Spleen (tissue), 11 donors: ENCODE results near the gene COMMD7. TPM values are rescaled to one million over a fixed set of nuclear protein-coding genes. Genes with fewer than 3 reads are reported as not detected.

ENCODE experiments used
- DNase-seq: peaks from one replicate; pipeline ENCODE4 v3.0.0-alpha.2; 2020
- H3K27ac ChIP-seq, 8 donors: fragments of 200-600 bp; sonication (generic) in 7 of 8; 1 replicate in 4 of 8; 2 replicates in 4 of 8; pipeline versions ENCODE4 v1.5.0 to v1.8.0; 2016 to 2021; ENCODE audit warnings: inconsistent platforms in 4 of 8, mild to moderate bottlenecking in 4 of 8, moderate library complexity in 1 of 8
- H3K27me3 ChIP-seq, 7 donors: fragments of 200-600 bp; sonication (generic) in 6 of 7; replicated peaks in 1 of 7; 1 replicate in 4 of 7; 2 replicates in 3 of 7; pipeline versions ENCODE4 v1.5.0 to v1.8.0; 2016 to 2021; ENCODE audit warnings: inconsistent platforms in 3 of 7, mild to moderate bottlenecking in 1 of 7
- H3K36me3 ChIP-seq, 6 donors: fragments of 200-600 bp; sonication (generic) in 5 of 6; 1 replicate in 4 of 6; 2 replicates in 2 of 6; pipeline versions ENCODE4 v1.5.0 to v1.8.0; 2016 to 2021; ENCODE audit warnings: inconsistent platforms in 2 of 6
- H3K4me1 ChIP-seq, 6 donors: fragments of 200-600 bp; sonication (generic) in 5 of 6; 1 replicate in 3 of 6; 2 replicates in 3 of 6; pipeline versions ENCODE4 v1.5.0 to v1.8.0; 2016 to 2021; ENCODE audit warnings: inconsistent platforms in 3 of 6
- H3K4me3 ChIP-seq, 8 donors: fragments of 200-600 bp; sonication (generic) in 7 of 8; 1 replicate in 4 of 8; 2 replicates in 4 of 8; pipeline versions ENCODE4 v1.5.0 to v1.8.0; 2016 to 2021; ENCODE audit warnings: inconsistent platforms in 4 of 8, mild to moderate bottlenecking in 4 of 8, moderate library complexity in 2 of 8
- H3K9me3 ChIP-seq, 8 donors: fragments of 200-600 bp; sonication (generic) in 7 of 8; 1 replicate in 4 of 8; 2 replicates in 4 of 8; pipeline versions ENCODE4 v1.5.0 to v1.8.0; 2016 to 2021; ENCODE audit warnings: inconsistent platforms in 4 of 8
- CTCF ChIP-seq, 11 experiments: fragments of 200-600 bp in 7 of 11; fragments of 450-650 bp in 4 of 11; sonication (generic) in 4 of 11; IDR thresholded peaks in 8 of 11; conservative IDR thresholded peaks in 3 of 11; 1 replicate in 7 of 11; 2 replicates in 4 of 11; pipeline versions ENCODE4 v1.4.0 to v1.8.0; 2016 to 2021; ENCODE audit warnings: antibody characterized with exemption in 11 of 11, inconsistent platforms in 4 of 11, mild to moderate bottlenecking in 1 of 11
- POLR2A ChIP-seq, 3 donors: fragments of 450-650 bp; IDR thresholded peaks; one replicate each; pipeline ENCODE4 v1.5.1; 2017; ENCODE audit warnings: antibody characterized with exemption in 3 of 3, mild to moderate bottlenecking in 1 of 3
- POLR2AphosphoS5 ChIP-seq, 3 donors: sonication (generic); formaldehyde crosslinking; IDR thresholded peaks; one replicate each; pipeline ENCODE4 v1.5.1; 2017; ENCODE audit warnings: antibody characterized with exemption in 3 of 3
- WGBS, 5 donors: extraction: QIAGEN DNeasy Blood & Tissue Kit in 3 of 5; methylation state at CpG; one replicate each; pipeline versions ENCODE4 v1.1.5 to v1.1.7; 2013 to 2018; 5-methylcytosine and 5-hydroxymethylcytosine counted together
- intact Hi-C: fragments of 100-400 bp; cut with DNase I; formaldehyde crosslinking; loops from one replicate; pipeline ENCODE4 v1.15.0; 2023; ENCODE audit warnings: low total_unique reads
- polyA plus RNA-seq, 3 donors: library from polyadenylated mRNA; stranded (reverse); fragments of 200-250 nt; gene quantifications; one replicate each; pipeline ENCODE4 v1.2.1, GENCODE V29; 2013
- total RNA-seq, 7 donors: library from RNA; depleted of rRNA in 3 of 7; stranded (reverse); fragments of >200 nt in 3 of 7; fragmentation: NEBNext Ultra II Directional in 4 of 7; extraction: Animal tissue kit (Norgen Biotek cat#: 25700) in 4 of 7; gene quantifications; one replicate each; pipeline versions ENCODE4 v1.1.0 to v1.2.1, GENCODE V29; 2016 to 2021
- donor health status: healthy with polysubstance abuse.
- donor health status: DM: no; HTN: no; CAD: no; lungs with moderate emphysema.
- donor health status: DM: no; HTN: no; CAD: no.
- donor health status: Bipolar disorder and iron deficiency.
- donor health status: healthy.
- donor health status: DM: no; HTN: no; CAD: no.
- donor health status: DM: yes; HTN: yes; CAD: no.

The COMMD7 gene
- total and polyA plus RNA-seq, 10 donors, result 24.4 to 69.2 (median 38.1) TPM

- Histone ChIP-seq H3K36me3 (peaks cover 0 to 3% (median 0%) of the 10 kb centered on the region in 6 donors), H3K4me1 (no peaks in the 10 kb centered on the region), H3K27me3 (no peaks in the 10 kb centered on the region), H3K9me3 (no peaks in the 10 kb centered on the region), H3K4me3 (no peak overlapping the region), H3K27ac (no peak overlapping the region)
- TF ChIP-seq CTCF (IDR thresholded peaks at IDR 0.05 in 8 of 11, conservative IDR thresholded peaks at IDR 0.05 in 3 of 11) (no peak), POLR2A (IDR thresholded peaks at IDR 0.05) (no peak), POLR2AphosphoS5 (IDR thresholded peaks at IDR 0.05) (no peak)
- no peak for DNase-seq
- intact Hi-C loops, result loop anchor here (10.0 kb wide), 1 partner anchor 510 kb away; no protein-coding TSS in a partner anchor
- 91 to 98% (median 95%) methylated on average over 13 of the region's 13 CpGs for WGBS, 5 donors
These were observed 41.3 kb upstream of the COMMD7 start for GRCh38 chr20:32784369-32785080.

GRCh38 chr20:32780749-32781655 lies 37.7 kb upstream of the COMMD7 start:
- Histone ChIP-seq H3K4me1 (no peaks in the 10 kb centered on the region), H3K9me3 (no peaks in the 10 kb centered on the region), H3K27me3 (no peaks in the 10 kb centered on the region), H3K4me3 (no peak overlapping the region), H3K36me3 (no peaks in the 10 kb centered on the region), H3K27ac (no peak overlapping the region)
- DNase-seq, result no peak
- 84 to 91% (median 86%) methylated on average over 15 to 18 of the region's 18 CpGs for WGBS, 5 donors
- intact Hi-C loops, result loop anchor here (10.0 kb wide), 1 partner anchor 514 kb away; no protein-coding TSS in a partner anchor
- TF ChIP-seq POLR2A (IDR thresholded peaks at IDR 0.05) (no peak), POLR2AphosphoS5 (IDR thresholded peaks at IDR 0.05) (no peak), CTCF (IDR thresholded peaks at IDR 0.05 in 8 of 11, conservative IDR thresholded peaks at IDR 0.05 in 3 of 11) (no peak)

- intact Hi-C loops, result loop anchor here (10.0 kb wide), 1 partner anchor 515 kb away; no protein-coding TSS in a partner anchor
- no peaks in the 10 kb centered on the region for H3K36me3 ChIP-seq
- no peak overlapping the region for H3K4me3 ChIP-seq
- H3K27ac ChIP-seq, result no peak overlapping the region
- no peaks in the 10 kb centered on the region for H3K4me1 ChIP-seq
- DNase-seq, result no peak
- 88 to 94% (median 92%) methylated on average over 11 to 16 of the region's 16 CpGs for WGBS, 5 donors
- TF ChIP-seq POLR2A (IDR thresholded peaks at IDR 0.05) (no peak), CTCF (IDR thresholded peaks at IDR 0.05 in 8 of 11, conservative IDR thresholded peaks at IDR 0.05 in 3 of 11) (no peak), POLR2AphosphoS5 (IDR thresholded peaks at IDR 0.05) (no peak)
- H3K9me3 ChIP-seq, result no peaks in the 10 kb centered on the region
- no peaks in the 10 kb centered on the region for H3K27me3 ChIP-seq
These were observed 37.0 kb upstream of the COMMD7 start for GRCh38 chr20:32780278-32780677.
